Nephron (organoid): ENCODE results near the gene CHCHD1.

Source experiments
- H3K27ac Mint-ChIP-seq, 3 experiments: 2 replicates each; pipeline ENCODE4 v1.8.0; 2020; ENCODE audit warnings: mixed read lengths in 3 of 3, mild to moderate bottlenecking in 2 of 3, moderate library complexity in 1 of 3
- H3K27me3 Mint-ChIP-seq: 2 replicates; pipeline ENCODE4 v1.8.0; 2021; ENCODE audit warnings: low read depth, mild to moderate bottlenecking, moderate library complexity, mixed read lengths
- H3K36me3 Mint-ChIP-seq: 2 replicates; pipeline ENCODE4 v1.8.0; 2020; ENCODE audit warnings: low read depth, mixed read lengths
- H3K4me1 Mint-ChIP-seq: 2 replicates; pipeline ENCODE4 v1.8.0; 2020; ENCODE audit warnings: mixed read lengths
- H3K4me3 Mint-ChIP-seq, 3 experiments: 2 replicates each; pipeline ENCODE4 v1.8.0; 2020; ENCODE audit warnings: mild to moderate bottlenecking in 3 of 3, mixed read lengths in 3 of 3, moderate library complexity in 2 of 3
- H3K9me3 Mint-ChIP-seq: 2 replicates; pipeline ENCODE4 v1.8.0; 2020; ENCODE audit warnings: mixed read lengths
- CTCF ChIP-seq, 3 experiments: fragments of 200-600 bp; sonication (generic); IDR thresholded peaks; one replicate each; pipeline ENCODE4 v1.5.0; 2021; ENCODE audit warnings: antibody characterized with exemption in 3 of 3; ENCODE audit not compliant: unreplicated experiment in 3 of 3

Gene CHCHD1

DNA sequence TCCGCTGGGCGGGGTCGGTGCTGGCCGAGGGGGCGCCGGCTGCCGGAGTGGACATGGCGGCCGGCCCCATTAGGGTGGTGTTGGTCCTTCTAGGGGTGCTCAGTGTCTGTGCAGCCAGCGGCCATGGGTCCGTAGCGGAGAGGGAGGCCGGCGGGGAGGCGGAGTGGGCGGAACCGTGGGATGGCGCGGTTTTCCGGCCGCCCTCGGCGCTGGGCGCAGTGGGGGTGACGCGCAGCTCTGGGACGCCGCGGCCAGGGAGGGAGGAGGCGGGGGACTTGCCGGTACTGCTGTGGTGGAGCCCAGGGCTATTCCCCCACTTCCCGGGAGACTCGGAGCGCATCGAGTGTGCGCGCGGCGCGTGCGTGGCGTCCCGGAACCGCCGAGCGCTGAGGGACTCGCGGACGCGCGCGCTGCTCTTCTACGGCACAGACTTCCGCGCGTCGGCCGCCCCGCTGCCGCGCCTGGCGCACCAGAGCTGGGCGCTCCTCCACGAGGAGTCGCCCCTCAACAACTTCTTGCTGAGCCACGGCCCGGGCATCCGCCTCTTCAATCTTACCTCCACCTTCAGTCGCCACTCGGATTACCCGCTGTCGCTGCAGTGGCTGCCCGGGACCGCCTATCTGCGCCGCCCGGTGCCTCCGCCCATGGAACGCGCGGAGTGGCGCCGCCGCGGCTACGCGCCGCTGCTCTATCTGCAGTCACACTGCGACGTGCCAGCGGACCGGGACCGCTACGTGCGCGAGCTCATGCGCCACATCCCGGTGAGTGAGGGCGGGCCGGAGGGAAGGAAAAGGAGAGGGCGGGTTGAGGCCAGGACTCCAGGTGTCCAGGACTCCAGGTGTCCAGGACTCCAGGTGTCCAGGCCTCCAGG lies 9.3 kb upstream of the CHCHD1 start:
- Mint-ChIP-seq H3K27me3 (no peaks in the 10 kb centered on the region), H3K9me3 (no peaks in the 10 kb centered on the region), H3K36me3 (peaks cover 65% of the 10 kb centered on the region), H3K4me3 (peak overlapping the region; percentile 94 to 98 (median 97)), H3K27ac (peak overlapping the region; percentile 84 to 96 (median 95)), H3K4me1 (peaks cover 39% of the 10 kb centered on the region)
- TF ChIP-seq CTCF (IDR thresholded peaks at IDR 0.05; ENCODE audit: unreplicated experiment in 3 of 3): no peak

- Mint-ChIP-seq H3K4me3 (peak overlapping the region; percentile 94 to 98 (median 97)), H3K27ac (peak overlapping the region; percentile 84 to 96 (median 95)), H3K4me1 (peaks cover 39% of the 10 kb centered on the region), H3K9me3 (no peaks in the 10 kb centered on the region), H3K27me3 (no peaks in the 10 kb centered on the region), H3K36me3 (peaks cover 59% of the 10 kb centered on the region)
- no peak for TF ChIP-seq CTCF (IDR thresholded peaks at IDR 0.05; ENCODE audit: unreplicated experiment in 3 of 3)
Measured at GRCh38 chr10:73773152-73773879, 8.5 kb upstream of the CHCHD1 start.

- Mint-ChIP-seq H3K27me3 (no peaks in the 10 kb centered on the region), H3K27ac (no peak overlapping the region), H3K4me1 (peaks cover 40% of the 10 kb centered on the region), H3K9me3 (no peaks in the 10 kb centered on the region), H3K4me3 (peak overlapping the region; percentile 94 to 98 (median 97)), H3K36me3 (peaks cover 49% of the 10 kb centered on the region)
- no peak for TF ChIP-seq CTCF (IDR thresholded peaks at IDR 0.05; ENCODE audit: unreplicated experiment in 3 of 3)
Measured at GRCh38 chr10:73774637-73775036, 7.2 kb upstream of the CHCHD1 start.

DNA sequence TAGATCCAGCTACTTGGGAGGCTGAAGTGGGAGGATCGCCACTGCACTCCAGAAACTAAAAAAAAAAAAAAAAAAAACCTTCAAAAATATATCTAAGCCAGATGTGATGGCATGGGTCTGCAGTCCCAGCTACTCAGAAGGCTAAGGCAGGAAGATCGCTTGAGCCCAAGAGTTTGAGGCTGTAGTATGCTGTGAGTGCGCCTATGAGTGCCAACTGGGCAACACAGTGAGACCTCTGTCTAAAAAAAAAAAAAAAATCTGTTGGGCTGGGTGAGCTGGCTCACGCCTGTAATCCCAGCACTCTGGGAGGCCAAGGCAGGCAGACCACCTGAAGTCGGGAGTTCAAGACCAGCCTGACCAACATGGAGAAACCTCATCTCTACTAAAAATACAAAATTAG lies 2.8 kb upstream of the CHCHD1 start:
- no peak for TF ChIP-seq CTCF (IDR thresholded peaks at IDR 0.05; ENCODE audit: unreplicated experiment in 3 of 3)
- Mint-ChIP-seq H3K9me3 (no peaks in the 10 kb centered on the region), H3K27me3 (no peaks in the 10 kb centered on the region), H3K36me3 (peaks cover 33% of the 10 kb centered on the region), H3K4me3 (peak overlapping the region in 2 of 3 experiments; percentile 11 to 14), H3K27ac (no peak overlapping the region), H3K4me1 (peaks cover 52% of the 10 kb centered on the region)

DNA sequence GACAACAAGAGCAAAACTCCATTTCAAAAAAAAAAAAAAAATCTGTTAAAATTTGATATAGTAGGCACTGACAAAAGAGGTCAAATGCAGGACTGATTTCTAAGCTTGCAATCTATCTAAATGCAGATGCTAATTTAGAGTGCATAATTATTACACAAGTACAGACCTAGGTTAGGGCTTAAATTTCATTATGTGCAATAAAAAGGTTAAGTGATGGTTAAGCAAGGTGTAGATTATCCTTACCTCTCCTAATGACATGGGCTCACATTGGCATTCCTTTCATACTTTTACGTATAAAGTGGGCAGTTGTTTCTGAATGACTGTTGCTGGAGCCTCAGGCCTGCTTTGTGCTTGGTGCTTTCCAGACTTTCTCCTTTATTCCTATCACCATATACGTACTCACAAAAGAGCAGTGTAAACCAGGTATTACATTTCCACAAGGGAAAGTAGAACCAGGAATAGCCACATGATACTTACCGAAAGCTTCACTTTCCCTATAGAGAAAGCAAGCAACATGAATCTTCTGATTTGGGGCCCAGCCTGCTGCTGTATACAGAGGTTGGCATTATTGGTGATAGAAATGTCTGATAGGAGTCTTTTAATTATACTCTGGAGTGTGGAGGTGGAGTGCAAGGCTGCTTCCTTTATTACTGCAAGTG lies 2.2 kb upstream of the CHCHD1 start:
- Mint-ChIP-seq H3K4me1 (peaks cover 45% of the 10 kb centered on the region), H3K36me3 (peaks cover 26% of the 10 kb centered on the region), H3K27me3 (no peaks in the 10 kb centered on the region), H3K27ac (peak overlapping the region in 2 of 3 experiments; percentile 19 to 90), H3K9me3 (no peaks in the 10 kb centered on the region), H3K4me3 (peak overlapping the region; percentile 79 to 100 (median 97))
- no peak for TF ChIP-seq CTCF (IDR thresholded peaks at IDR 0.05; ENCODE audit: unreplicated experiment in 3 of 3)
